ENCODE results near the gene GMNN.

DNA sequence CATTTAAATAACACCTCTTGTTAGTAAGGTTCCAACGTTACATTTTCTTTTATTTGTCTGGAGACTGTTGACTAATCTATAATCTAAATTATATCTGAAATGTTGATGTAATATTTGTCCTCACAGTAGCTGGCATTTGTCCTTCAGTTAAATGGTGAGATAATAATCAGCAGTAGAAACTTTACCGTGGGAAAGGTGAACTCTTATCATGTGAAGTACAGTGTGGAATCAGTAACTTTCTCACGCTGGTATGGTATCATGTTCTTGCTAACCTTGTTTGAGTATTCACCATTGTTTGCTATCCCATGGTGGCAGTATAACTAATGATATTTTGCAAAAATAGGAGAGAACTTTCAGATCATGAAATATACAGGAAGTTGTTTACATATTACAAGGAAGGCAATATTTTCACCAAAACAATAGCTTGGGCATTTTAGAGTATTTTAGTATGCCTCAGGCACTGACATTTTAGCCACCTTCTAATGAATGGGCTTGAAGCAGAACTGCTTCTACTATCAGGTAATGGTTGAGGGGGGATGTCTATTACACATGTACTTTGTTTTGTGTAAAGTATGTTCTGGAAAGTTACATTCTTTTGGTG is 4.8 kb downstream of the GMNN start:
- TF ChIP-seq CTCF (IDR thresholded peaks at IDR 0.05) (no peak), POLR2A (IDR thresholded peaks at IDR 0.05) (no peak), EP300 (IDR thresholded peaks at IDR 0.05) (no peak)

Measured in tibial nerve (tissue), 4 donors.